SK-N-MC (cell line): ENCODE measurements around the gene FER1L5.

Experiments used
- EZH2 ChIP-seq: fragments of 200-600 bp; sonication (generic); IDR thresholded peaks from one replicate; pipeline ENCODE4 v1.6.1; 2017; ENCODE audit warnings: antibody characterized with exemption
- FOXP2 ChIP-seq: optimal IDR thresholded peaks from 2 replicates; pipeline ENCODE3; 2011; ENCODE audit warnings: mild to moderate bottlenecking, moderate library complexity; ENCODE audit not compliant: insufficient read depth; ENCODE audit errors: extremely low read length, control extremely low read depth
- POLR2AphosphoS5 ChIP-seq: IDR thresholded peaks from 2 replicates; pipeline ENCODE4 v1.6.1; 2012; ENCODE audit warnings: mild to moderate bottlenecking, low read depth, low read length, borderline replicate concordance

DNA sequence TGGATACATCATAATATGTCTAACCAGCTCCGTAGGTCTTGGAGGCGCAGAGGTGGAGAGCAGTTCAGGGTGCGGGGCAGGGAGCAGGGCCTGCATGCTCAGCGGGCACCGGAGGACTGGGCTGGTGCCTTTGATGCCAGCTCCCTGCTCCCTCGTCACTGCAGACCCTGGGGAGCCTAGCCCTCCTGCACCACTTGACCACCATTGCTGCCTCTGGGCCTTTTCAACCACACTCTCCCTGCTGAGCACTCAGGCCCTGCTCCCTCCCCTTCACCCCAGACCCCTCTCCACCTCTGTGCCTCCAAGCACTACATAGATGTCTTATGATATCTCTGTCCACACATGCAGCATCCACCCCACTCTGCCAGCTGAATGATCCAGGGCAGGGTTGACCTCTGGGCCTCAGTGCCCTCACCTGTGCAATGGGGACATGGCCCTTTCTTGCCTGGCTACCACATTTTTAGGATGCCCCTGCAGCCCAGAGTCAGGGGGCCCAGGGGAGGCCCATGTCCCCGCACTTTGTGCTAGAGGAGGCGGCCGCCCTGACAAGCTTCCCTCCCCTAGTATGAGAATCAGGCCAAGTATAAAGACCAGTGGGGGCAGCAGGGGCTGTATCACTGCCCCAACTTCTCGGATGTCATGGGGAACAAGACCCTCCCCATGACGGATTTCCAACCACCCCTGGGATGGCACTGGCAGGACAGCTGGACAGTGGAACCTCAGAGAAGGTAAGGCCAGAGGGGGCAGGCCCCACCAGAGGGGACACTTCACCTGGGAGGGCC, 46.3 kb downstream of the FER1L5 start:
- TF ChIP-seq POLR2AphosphoS5 (no peak), EZH2 (no peak), FOXP2 (no peak)
